Measurements from ENCODE around the gene SAMM50.

GRCh38 chr22:43917521-43917920, 37.7 kb upstream of the SAMM50 start:
- TF ChIP-seq CTCF (IDR thresholded peaks at IDR 0.05) (no peak), POLR2A (IDR thresholded peaks at IDR 0.05) (no peak)
